M059J (cell line): ENCODE results near the gene TYW1. TPM values are rescaled to one million over a fixed set of nuclear protein-coding genes. Genes with fewer than 3 reads are reported as not detected.
"Not testable (repeated sequence)": the region's sequence is repeated elsewhere in the genome, so short reads cannot be mapped to it uniquely, and the experiment has no call there.

Experiments
- DNase-seq: peaks from one replicate; pipeline ENCODE4 v3.0.0-alpha.2; 2012; ENCODE audit warnings: low read depth
- total RNA-seq: library from RNA; depleted of rRNA; stranded (reverse); fragments of >200 nt; shearing (Covaris generic); gene quantifications from 2 replicates; pipeline ENCODE4 v1.2.3, GENCODE V29; 2014

The TYW1 gene
- total RNA-seq, 1 experiment from 2014 or later = 20.6 TPM

DNA sequence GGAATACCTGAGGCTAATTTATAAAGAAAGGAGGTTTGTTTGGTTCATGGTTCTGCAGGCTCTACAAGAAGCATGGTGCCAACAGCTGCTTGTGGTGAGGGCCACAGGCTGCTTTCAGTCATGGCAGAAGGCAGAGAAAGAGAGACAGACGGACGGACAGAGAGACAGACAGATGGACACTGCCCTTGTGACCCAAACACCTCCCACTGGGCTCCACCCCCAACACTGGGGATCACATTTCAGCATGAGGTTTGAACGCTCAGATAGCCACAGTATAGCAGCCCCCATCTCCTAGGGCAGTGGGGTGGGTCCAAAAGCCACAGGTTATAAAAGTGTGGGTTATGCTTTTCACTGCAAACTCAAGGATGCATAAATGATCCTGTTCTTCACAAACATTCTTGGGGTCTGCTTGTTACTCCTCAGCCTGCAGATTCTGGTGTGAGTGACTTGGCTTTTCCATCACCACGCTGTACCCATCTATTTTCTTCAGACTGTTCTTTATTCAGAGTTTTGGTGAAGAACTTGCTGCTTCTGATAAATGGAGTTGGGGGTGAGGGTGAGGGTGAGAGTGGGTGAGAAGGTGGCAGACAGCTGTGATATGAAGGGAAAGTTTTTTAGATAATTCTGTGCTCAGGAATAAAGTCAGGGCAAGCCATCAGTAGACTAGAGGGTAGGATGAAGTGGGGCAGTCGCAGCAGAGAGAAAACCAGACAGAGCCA is 194.5 kb downstream of the TYW1 start:
- not testable (repeated sequence) for DNase-seq

DNA sequence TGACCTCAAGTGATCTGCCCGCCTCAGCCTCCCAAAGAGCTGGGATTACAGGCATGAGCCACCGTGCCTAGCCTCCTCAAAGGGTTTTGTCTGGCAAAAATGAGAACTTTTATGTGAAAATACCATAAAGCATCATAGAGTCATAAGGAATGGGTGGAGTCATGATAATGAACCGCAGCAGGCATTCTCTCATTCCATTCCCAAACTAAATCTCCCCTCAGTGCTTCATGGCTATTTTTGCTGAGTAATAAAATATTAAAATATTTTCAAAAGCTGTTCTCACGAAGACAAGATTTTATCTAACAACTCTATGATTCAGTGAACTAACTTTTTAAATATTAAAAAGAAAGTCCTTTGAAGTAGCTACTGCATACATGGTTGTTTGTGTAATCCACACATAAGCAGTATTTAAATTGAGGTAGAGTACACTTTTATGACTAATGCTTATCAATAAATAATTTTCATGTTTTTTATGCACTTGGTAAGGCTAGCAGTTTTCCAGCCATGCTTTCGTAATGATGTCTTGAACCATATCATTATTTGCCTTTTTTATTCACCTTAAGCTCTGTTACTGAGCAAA is 195.6 kb downstream of the TYW1 start:
- not testable (repeated sequence) for DNase-seq

DNA sequence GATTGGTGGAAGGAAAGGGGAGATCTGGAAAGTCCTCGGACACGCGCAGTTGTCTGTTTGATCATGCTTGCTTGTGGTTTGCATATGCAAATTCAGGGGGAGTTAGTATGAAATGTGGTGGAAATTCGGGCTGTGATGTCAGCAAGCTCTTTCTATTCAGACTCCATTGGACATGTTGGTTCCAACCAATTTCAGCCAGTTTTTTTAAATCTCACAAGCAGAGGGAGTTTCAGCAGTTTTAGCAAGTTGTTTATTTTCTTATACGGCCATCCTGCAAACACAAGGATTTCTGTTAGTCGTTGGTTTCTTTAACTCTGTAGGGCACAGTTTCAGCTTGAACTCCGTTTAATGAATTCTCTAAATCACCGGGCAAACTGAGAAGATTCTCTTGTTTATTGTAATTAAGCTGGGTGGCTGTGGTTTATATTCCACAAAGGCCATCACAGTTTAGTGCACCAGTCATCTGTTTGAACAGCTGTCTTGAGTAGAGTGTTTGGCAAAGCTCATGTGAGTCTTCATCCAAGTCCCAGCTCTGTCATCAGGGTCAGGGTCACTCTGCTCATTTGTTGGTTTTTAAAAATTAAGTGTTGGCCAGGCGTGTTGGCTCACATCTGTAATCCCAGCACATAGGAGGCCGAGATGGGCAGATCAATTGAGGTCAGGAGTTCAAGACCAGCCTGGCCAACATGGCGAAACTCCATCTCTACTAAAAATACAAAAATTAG is 196.4 kb downstream of the TYW1 start:
- peak; percentile 18 for DNase-seq

DNA sequence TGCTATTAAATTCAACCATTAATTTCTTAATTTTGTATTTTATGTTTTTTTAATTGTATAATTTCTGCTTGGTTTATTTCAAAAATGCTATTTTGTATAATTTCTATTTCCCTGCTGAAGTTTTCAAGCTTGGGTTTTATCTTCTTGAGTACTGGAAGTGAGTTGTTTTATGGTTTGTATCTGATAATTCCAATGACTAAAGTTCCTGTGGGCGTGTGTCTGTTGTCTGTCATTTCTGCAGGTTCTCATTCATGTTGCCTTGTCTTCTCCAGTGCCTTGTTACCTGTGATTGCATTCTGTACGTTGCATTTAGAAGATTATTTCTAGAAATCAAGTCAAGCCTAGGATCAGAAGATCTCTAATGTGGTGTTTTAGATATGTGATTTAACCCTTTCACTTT is 199.5 kb downstream of the TYW1 start:
- DNase-seq = not testable (repeated sequence)

DNA sequence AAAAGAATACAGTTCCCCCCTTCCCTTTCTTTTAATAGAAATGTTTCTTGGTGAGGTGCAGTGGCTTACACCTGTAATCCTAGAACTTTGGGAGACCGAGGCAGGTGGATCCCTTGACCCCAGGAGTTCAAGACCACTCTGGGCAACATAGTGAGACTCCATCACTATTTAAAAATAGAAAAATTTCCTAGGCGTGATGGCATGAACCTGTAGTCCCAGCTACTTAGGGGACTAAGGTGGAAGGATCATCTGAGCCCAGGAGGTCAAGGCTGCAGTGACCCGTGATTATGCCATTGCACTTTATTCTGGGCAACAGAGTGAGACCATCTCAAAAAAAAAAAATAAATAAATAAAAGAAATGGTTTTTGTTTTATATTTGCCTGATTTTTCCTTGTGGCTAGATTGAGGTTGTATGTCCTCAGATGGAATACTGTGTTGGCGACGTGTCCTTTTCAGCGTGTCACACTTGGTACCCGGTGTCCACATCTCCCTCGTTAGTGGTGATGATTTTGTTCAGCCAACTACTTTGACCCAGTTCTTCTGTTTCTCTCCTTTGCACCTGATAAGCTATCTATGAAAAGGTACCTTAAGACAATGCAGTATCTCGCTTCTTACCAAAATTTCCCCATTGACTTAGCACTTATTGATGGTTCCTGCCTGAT is 202.4 kb downstream of the TYW1 start:
- not testable (repeated sequence) for DNase-seq

DNA sequence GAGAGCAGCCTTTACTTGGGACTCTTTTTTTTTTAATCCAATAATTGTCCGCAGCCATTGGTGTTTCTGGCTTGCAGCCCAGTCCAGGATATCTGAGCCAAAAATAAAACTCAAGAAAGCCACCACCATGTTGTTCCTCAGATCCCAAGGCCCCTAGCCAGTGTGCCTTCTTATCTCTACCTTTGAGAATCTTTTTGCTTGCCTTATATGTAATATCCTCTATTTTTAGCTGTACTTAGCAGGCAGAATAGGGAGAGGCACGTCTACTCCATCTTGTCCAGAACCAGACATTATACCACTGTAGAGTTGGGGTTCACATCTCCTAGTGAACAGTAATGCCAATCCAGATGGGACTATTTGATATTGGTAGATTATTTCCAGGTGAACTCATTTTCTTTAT is 209.1 kb downstream of the TYW1 start:
- DNase-seq = not testable (repeated sequence)

DNA sequence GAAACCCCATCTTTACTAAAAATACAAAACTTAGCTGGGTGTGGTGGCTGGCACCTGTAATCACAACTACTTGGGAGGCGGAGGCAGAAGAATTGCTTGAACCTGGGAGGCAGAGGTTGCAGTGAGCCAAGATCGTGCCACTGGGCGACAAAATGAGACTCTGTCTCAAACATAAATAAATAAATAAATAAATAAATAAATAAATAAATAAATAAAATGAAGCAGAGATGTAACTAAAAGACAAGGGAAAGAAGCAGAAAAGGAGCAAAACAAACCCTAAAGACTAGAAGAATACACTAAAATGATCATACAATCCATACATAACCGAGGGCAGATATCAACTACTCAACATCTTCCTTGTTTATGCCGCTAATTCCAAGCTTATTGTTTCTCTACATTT is 209.8 kb downstream of the TYW1 start:
- no peak for DNase-seq

DNA sequence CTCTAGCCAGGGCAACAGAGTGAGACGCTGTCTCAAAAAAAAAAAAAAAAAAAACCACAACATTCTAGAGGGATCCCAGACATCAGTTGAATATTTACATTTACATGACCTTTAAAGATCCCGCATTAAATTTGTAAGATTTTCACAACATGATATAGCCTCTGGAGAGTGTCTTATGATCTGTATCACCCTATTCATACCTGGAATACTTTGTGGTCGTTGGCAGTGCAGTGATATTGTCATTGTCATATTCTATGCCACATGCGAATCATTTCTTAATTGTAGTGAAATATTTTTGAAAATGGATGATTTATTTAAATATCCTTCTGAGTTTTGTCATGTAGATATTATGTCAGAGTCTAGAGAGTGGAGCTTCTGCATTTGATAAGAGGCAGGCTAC is 212.0 kb downstream of the TYW1 start:
- DNase-seq = not testable (repeated sequence)

DNA sequence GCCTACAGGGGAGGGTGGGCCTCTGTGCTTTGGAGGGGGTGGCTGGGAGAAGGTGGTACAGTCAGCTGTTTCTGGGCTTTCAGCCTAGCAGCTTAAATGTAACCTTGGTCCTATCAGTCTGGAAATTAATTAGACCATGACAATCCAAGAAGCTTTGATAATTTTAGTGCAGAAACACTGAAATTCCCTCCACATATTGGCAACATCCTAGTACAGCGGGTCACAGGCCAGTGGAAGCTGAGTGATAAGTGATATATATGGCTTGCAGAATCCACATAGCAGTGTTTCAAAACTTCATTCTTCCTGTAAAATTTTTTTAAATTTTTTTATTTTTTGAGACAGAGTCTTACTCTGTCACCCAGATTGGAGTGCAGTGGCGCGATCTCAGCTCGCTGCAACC is 212.6 kb downstream of the TYW1 start:
- DNase-seq = no peak

DNA sequence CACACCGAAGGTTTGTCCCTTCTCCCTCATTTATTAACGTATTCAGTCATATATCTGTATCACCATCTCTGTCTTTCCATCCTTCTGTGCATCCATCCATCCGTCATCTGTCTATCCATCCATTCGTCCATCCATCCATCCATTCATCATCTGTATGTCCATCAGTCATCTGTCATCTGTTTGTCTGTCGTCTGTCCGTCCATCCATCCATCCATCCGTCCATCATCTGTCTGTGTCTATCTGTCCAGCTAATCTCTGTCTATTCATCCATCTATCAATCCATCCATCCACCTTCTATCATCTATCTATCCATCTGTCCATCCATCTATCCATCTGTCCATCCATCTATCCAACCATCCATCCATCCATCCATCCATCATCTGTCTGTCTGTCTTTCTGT is 213.9 kb downstream of the TYW1 start:
- no peak for DNase-seq

DNA sequence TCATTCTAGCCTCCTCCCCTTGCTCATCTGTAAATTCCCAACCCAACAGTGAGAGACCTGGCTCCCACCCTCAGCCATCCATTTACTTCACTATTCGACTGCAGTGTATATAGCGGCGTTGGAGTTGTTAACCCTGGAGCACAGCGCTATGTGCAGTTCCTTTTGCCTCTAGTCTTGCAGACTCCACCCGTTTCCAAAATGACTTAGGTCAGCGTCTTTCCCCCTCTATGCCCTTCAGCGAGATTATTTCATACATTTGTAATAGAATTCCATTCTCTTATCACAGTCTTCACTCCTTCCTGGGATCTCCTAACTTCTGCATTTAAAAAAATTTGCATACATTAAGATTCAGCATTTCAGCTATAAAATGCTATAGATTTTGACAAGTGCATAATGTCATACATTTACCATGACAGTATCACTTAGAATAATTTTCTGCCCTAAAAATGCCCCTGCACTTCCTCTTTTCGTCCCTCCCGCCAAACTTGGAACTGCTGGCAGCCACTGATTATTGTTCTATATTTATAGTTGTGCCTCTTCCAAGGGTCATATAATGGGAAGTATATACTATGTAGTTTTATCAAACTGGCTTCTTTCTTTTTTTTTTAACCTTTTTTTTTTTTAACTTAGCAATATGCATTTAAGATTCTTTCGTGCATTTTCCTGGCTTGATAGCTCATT is 215.2 kb downstream of the TYW1 start:
- not testable (repeated sequence) for DNase-seq

DNA sequence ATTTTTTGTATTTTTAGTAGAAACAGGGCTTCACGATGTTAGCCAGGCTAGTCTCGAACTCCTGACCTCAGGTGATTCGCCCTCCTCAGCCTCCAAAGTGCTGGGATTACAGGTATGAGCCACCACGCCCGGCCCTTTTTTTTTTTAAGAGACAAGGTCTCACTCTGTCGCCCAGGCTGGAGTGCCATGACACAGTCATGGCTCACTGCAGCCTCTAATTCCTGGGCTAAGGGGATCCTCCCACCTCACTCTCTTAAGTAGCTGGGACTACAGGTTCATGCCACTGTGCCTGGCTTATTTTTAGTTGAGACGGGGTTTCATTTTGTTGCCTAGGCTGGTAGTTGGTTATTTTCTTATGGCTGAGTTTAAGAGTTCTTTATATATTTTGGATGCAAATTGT is 216.4 kb downstream of the TYW1 start:
- DNase-seq = not testable (repeated sequence)

DNA sequence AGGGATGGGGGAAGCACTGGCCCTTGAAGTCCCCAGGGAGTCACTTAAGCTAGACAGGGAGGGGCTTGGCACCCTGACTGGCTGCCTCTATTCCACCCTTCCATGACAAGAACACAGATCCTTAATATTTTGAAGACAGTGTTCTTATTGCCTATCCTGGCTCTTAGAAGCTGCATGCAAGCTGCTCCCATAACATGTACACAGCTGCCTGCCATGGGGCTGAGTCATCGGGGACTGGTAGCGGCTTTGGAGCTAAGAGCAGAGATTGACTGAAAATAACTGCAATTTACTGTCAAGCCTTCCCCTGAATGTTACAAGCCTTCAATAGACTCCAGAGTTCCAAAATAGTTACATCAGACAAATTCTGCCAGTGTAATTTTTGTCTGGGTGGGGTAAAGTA is 226.9 kb downstream of the TYW1 start:
- DNase-seq = peak; percentile 16

DNA sequence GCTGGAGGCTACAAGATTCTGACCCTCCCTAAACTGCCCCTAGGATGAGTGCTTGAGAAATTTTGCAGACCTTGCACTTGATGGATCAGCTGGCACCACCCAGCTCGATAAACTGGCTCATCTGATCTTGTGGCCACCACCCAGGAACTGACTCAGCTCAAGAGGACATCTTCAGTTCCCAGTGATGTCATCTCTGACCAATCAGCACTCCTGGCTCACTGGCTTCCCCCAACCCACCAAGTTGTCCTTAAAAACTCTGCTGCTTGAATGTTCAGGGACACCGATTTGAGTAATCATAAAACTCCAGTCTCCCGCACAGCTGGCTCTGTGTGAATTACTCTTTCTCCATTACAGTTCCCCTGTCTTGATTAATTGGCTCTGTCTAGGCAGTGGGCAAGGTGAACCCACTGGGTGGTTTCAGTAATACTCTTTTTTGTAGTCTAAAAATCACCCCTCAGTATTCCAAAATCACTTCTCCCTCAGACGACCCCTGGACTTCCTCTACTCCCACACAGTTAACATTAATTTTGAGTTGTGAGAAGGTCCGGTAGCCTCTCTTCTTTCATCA is 229.8 kb downstream of the TYW1 start:
- DNase-seq = peak; percentile 86

DNA sequence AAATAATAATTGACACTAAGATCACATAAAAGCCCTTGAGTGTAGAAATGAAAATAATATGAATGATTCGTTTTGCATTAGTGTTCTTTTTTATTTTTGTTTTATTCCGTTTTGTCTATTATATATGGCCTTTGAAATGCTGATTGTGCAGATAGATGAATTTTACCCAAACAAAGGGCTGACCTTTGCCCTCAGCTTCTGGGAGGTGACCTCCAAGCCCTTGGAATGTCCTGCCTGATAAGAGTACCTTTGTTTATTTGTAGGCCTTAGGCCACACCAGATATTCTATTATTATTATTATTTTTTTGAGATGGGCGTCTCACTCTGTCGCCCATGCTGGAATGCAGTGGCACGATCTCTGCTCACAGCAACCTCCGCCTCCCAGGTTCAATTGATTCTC is 230.3 kb downstream of the TYW1 start:
- not testable (repeated sequence) for DNase-seq

DNA sequence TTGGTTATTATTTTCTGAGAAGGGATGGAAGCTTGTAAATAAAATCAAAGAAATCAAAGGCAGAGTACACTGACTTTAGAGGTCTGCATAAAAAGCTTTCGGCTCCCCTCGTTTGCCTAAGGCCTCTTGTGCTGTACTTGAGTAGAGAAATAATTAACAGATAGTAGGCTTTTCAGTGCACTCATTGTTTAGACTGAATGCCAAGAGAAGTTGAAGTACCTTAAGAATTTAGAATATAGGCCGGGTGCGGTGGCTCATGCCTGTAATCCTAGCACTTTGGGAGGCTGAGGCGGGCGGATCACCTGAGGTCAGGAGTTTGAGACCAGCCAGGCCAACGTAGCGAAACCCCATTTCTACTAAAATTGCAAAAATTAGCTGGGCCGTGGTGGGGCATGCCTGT is 232.4 kb downstream of the TYW1 start:
- not testable (repeated sequence) for DNase-seq

DNA sequence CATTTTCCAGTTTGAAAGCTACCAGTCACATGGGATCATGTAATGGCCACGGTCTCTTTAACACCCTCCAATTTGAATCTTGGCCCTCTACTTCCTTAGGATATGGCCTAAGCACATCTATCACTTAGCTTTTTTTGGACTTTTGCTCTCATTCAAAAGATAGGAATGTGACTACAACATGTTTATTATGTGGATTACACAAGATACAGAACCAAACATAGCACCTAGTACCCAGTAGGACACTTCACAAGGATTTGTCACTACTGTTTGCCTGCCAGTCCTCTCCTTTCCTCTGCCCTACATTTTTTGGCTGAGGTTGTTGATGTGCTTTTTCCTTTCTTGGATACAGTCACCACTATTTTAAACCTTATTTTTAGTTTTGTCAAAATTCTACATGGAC is 233.4 kb downstream of the TYW1 start:
- DNase-seq = not testable (repeated sequence)

DNA sequence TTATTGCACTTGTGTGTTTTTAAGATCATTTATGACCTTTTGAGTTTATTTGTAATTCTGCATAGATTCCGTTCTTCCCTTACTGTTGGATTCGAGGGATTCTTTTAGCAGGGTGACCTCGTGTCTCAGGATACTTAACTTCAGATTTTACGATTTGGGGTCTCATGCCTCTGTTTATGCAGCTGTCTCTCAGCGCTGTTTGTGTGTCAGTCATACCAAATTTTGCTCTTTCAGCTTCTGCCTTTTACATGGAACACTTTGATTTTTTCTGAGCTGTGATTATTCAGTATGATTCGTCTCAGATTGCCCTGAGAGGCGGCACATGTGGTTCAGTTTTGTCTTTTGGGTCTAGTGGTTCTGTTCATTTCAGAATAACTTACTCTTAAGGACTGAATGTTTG is 236.9 kb downstream of the TYW1 start:
- not testable (repeated sequence) for DNase-seq

DNA sequence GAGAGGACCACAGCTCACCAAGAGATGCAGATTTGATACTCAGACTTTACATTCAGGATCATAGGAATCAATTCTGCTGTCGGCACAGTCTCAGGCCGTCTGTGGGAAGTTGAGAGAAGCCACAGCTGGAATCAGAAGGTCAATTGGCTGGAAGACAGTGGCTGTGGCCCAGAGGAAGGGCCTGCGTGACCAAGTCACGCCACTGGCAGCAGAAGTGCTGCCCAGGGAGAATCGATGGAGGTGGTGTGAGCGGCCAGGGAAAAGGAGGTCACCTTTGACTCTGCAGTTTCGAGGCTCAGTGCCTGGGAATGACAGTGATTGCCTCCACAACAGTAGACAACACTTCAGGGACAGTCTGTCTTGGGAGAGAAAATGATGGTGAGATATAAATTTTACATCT is 239.6 kb downstream of the TYW1 start:
- DNase-seq = not testable (repeated sequence)

DNA sequence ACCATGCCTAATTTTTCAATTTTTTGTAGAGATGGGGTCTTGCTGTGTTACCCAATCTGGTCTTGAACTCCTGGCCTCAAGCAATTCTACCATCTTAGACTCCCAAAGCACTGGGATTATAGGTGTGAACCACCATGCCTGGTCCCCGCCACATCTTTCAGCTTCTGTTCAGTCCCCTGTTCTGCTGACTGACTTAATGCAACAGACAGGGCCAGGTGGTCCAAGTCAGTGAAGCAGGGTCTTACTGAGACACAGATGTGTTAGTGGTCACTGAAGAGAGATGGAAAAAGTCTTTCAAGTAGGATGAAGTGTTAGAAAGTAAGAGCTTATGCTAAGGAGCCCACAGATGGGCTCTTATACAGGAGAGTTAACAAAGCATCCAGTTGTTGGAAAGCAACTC is 246.2 kb downstream of the TYW1 start:
- not testable (repeated sequence) for DNase-seq

DNA sequence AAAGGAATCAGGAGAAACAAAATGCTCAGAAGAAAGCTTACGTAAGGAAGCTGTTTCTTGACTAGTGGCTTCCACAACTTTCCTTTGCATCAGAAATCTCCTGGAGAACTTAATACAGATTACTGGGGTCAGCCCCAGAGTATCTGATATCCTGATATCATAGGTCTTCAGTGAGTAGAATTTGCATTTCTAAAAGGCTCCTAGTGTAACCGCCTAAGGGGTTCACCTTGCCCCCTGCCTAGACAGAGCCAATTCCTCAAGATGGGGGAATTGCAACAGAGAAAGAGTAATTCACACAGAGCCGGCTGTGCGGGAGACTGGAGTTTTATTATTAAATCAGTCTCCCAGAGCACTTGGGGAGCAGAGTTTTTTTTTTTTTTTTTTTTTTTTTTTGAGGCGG is 251.7 kb downstream of the TYW1 start:
- not testable (repeated sequence) for DNase-seq
